Muscle of arm (tissue), 12 donors: ENCODE measurements around the gene FIS1. TPM values are rescaled to one million over a fixed set of nuclear protein-coding genes. Genes with fewer than 3 reads are reported as not detected.
"Not testable (repeated sequence)": the region's sequence is repeated elsewhere in the genome, so short reads cannot be mapped to it uniquely, and the experiment has no call there.

Source experiments
- DNase-seq: peaks from one replicate; pipeline ENCODE4 v3.0.0-alpha.2; 2013
- polyA plus RNA-seq, 12 donors: library from polyadenylated mRNA; unstranded; fragments of 120-200 nt; gene quantifications; one replicate each; pipeline ENCODE4 v1.2.1, GENCODE V29; 2013; ENCODE audit not compliant: insufficient read length in 12 of 12

Gene FIS1
- polyA plus RNA-seq, 12 donors: 101 to 149 (median 112) TPM; not detected in 1

- DNase-seq: no peak
Measured at GRCh38 chr7:101207459-101207858, 37.4 kb downstream of the FIS1 start.

- no peak for DNase-seq
Measured at GRCh38 chr7:101206665-101207042, 38.2 kb downstream of the FIS1 start.

GRCh38 chr7:101205901-101206664 is 38.8 kb downstream of the FIS1 start:
- DNase-seq: no peak

GRCh38 chr7:101203740-101204738 is 40.8 kb downstream of the FIS1 start:
- DNase-seq: not testable (repeated sequence)

- DNase-seq: no peak
Measured at GRCh38 chr7:101202603-101202918, 42.3 kb downstream of the FIS1 start.

GRCh38 chr7:101201695-101202602 is 42.9 kb downstream of the FIS1 start:
- DNase-seq: no peak

- no peak for DNase-seq
Measured at GRCh38 chr7:101200862-101201599, 43.9 kb downstream of the FIS1 start, which contains the start of gene MOGAT3. TSS of gene MOGAT3 (minus strand) at chr7:101201036. CDS start at chr7:101200854, 182 bp downstream.

GRCh38 chr7:101200504-101200861 is 44.4 kb downstream of the FIS1 start:
- no peak for DNase-seq

- not testable (repeated sequence) for DNase-seq
Measured at GRCh38 chr7:101199522-101199921, 45.4 kb downstream of the FIS1 start.

- DNase-seq: no peak
Measured at GRCh38 chr7:101198476-101198875, 46.4 kb downstream of the FIS1 start.

GRCh38 chr7:101197991-101198390 is 46.9 kb downstream of the FIS1 start:
- no peak for DNase-seq

- no peak for DNase-seq
Measured at GRCh38 chr7:101195884-101196283, 49.0 kb downstream of the FIS1 start.

Other genes starting within 250 kb of the FIS1 start
- 10 to 100 TPM in 1 of 12 donors, under 1 TPM in 1, not detected in 10; 0.19 to 13.8 TPM for gene MUC17, start 225.0 kb downstream of the FIS1 start, polyA plus RNA-seq
- gene TRIM56, start 159.6 kb downstream of the FIS1 start, polyA plus RNA-seq: 10 to 100 TPM in 4 of 12 donors, 1 to 10 TPM in 7, not detected in 1; 7.0 to 18.5 (median 8.9) TPM
- 1 to 10 TPM in 11 of 12 donors, not detected in 1; 1.7 to 10.0 (median 3.0) TPM for gene SERPINE1, start 118.0 kb downstream of the FIS1 start, polyA plus RNA-seq
- gene AP1S1, start 90.6 kb downstream of the FIS1 start, polyA plus RNA-seq: 10 to 100 TPM in 11 of 12 donors, not detected in 1; 17.8 to 36.0 (median 20.6) TPM
- gene VGF, start 79.5 kb downstream of the FIS1 start, polyA plus RNA-seq: not detected
- gene NAT16, start 64.8 kb downstream of the FIS1 start, polyA plus RNA-seq: under 1 TPM in 2 of 12 donors, not detected in 10; 0.11 to 0.15 TPM
- 10 to 100 TPM in 1 of 12 donors, under 1 TPM in 4, not detected in 7; 0.08 to 31.6 (median 0.15) TPM for gene MOGAT3, start 44.0 kb downstream of the FIS1 start, polyA plus RNA-seq
- gene PLOD3, start 27.5 kb downstream of the FIS1 start, polyA plus RNA-seq: 10 to 100 TPM in 11 of 12 donors, not detected in 1; 31.9 to 73.4 (median 47.2) TPM
- gene ZNHIT1, start 26.9 kb downstream of the FIS1 start, polyA plus RNA-seq: 10 to 100 TPM in 11 of 12 donors, not detected in 1; 21.4 to 46.7 (median 39.1) TPM
- 10 to 100 TPM in 2 of 12 donors, 1 to 10 TPM in 9, not detected in 1; 4.2 to 16.9 (median 5.7) TPM for gene CLDN15, start 7.3 kb downstream of the FIS1 start, polyA plus RNA-seq
- 10 to 100 TPM in 11 of 12 donors, not detected in 1; 14.3 to 30.4 (median 27.8) TPM for gene IFT22, start 76.7 kb upstream of the FIS1 start, polyA plus RNA-seq
- gene COL26A1, start 117.8 kb upstream of the FIS1 start, polyA plus RNA-seq: 1 to 10 TPM in 9 of 12 donors, under 1 TPM in 1, not detected in 2; 0.69 to 5.1 (median 1.5) TPM